IMR-90 (cell line): ENCODE measurements around the gene KIFAP3. TPM values are rescaled to one million over a fixed set of nuclear protein-coding genes. Genes with fewer than 3 reads are reported as not detected.

Source experiments
- ATAC-seq: fragments of 200-7000 bp; cut with Tn5 transposase; 2 replicates; pipeline ENCODE4 v1.9.1; 2020; ENCODE audit warnings: low read depth, mild to moderate bottlenecking, moderate library complexity
- Bru-seq: library from RNA; stranded (reverse); fragments of 400-500 nt; gene quantifications from one replicate; lab custom pipeline; 2021; lab: Mats Ljungman, UMichigan
- BruChase-seq, 2 experiments: library from RNA; stranded (reverse); fragments of 400-500 nt; gene quantifications; one replicate each; lab custom pipeline; 2021; lab: Mats Ljungman, UMichigan
- BruUV-seq: library from RNA; stranded (reverse); fragments of 400-500 nt; replicated peaks from 2 replicates; lab custom pipeline; 2021; lab: Mats Ljungman, UMichigan
- CTCF ChIA-PET: fragments of 300-600 bp; formaldehyde crosslinking; extraction: SDS; loops from one replicate; lab custom pipeline; 2021; ENCODE audit warnings: antibody characterized with exemption; lab: Yijun Ruan, JAX
- POLR2A ChIA-PET: fragments of 300-600 bp; sonication (Branson Sonifier 250); formaldehyde crosslinking; loops from one replicate; lab custom pipeline; 2022; ENCODE audit warnings: antibody characterized with exemption; ENCODE audit not compliant: unreplicated experiment; lab: Charles Lee
- DNase-seq: peaks from one replicate; pipeline ENCODE4 v3.0.0; 2013
- H2AFZ ChIP-seq: replicated peaks from 2 replicates; pipeline ENCODE3; 2013; ENCODE audit warnings: low read length, mild to moderate bottlenecking; ENCODE audit not compliant: poor library complexity
- H2AK5ac ChIP-seq: 2 replicates; pipeline ENCODE4 v1.6.1; 2013; ENCODE audit warnings: low read depth, low read length, inconsistent platforms
- H2AK9ac ChIP-seq: replicated peaks from 2 replicates; pipeline ENCODE3; 2013; ENCODE audit warnings: mild to moderate bottlenecking, low read depth, low read length, moderate library complexity; ENCODE audit not compliant: poor library complexity
- H2BK120ac ChIP-seq: 2 replicates; pipeline ENCODE4 v1.6.1; 2013; ENCODE audit warnings: low read depth, low read length, inconsistent platforms
- H2BK15ac ChIP-seq: 3 replicates; pipeline ENCODE4 v1.6.1; 2013; ENCODE audit warnings: low read depth, low read length, inconsistent platforms
- H2BK20ac ChIP-seq: 2 replicates; pipeline ENCODE4 v1.6.1; 2013; ENCODE audit warnings: low read depth, mild to moderate bottlenecking, inconsistent platforms, low read length, moderate library complexity
- H2BK5ac ChIP-seq: 2 replicates; pipeline ENCODE4 v1.6.1; 2013; ENCODE audit warnings: mild to moderate bottlenecking, low read depth, low read length, inconsistent platforms; ENCODE audit not compliant: poor library complexity, severe bottlenecking
- H3K14ac ChIP-seq: replicated peaks from 2 replicates; pipeline ENCODE4 v1.6.1; 2013; ENCODE audit warnings: low read depth, low read length, inconsistent platforms
- H3K18ac ChIP-seq: 2 replicates; pipeline ENCODE4 v1.6.1; 2013; ENCODE audit warnings: low read depth, low read length, control low read depth
- H3K23ac ChIP-seq: 2 replicates; pipeline ENCODE4 v1.6.1; 2013; ENCODE audit warnings: low read depth, low read length, inconsistent platforms
- H3K27ac ChIP-seq: 2 replicates; pipeline ENCODE4 v1.5.1; 2013; ENCODE audit warnings: mild to moderate bottlenecking, control low read depth, low read length; ENCODE audit not compliant: insufficient read depth
- H3K27me3 ChIP-seq: 2 replicates; pipeline ENCODE4 v1.6.1; 2013; ENCODE audit warnings: low read length; ENCODE audit not compliant: control insufficient read depth, insufficient read depth
- H3K36me3 ChIP-seq: 2 replicates; pipeline ENCODE4 v1.6.1; 2013; ENCODE audit warnings: low read length, mixed read lengths; ENCODE audit not compliant: control insufficient read depth, insufficient read depth
- H3K4ac ChIP-seq: 2 replicates; pipeline ENCODE4 v1.6.1; 2013; ENCODE audit warnings: low read depth, low read length, inconsistent platforms
- H3K4me1 ChIP-seq: 2 replicates; pipeline ENCODE4 v1.6.1; 2013; ENCODE audit warnings: low read length, mixed read lengths; ENCODE audit not compliant: control insufficient read depth, insufficient read depth
- H3K4me2 ChIP-seq: 2 replicates; pipeline ENCODE4 v1.6.1; 2013; ENCODE audit warnings: low read depth, mild to moderate bottlenecking, control low read depth, low read length, moderate library complexity
- H3K4me3 ChIP-seq: 2 replicates; pipeline ENCODE4 v1.5.1; 2013; ENCODE audit warnings: low read depth, mild to moderate bottlenecking, control low read depth, low read length, moderate library complexity; ENCODE audit not compliant: insufficient read depth
- H3K56ac ChIP-seq: 2 replicates; pipeline ENCODE4 v1.6.1; 2013; ENCODE audit warnings: low read length, inconsistent platforms; ENCODE audit not compliant: insufficient read depth; ENCODE audit errors: extremely low read depth
- H3K79me1 ChIP-seq, 2 experiments: 2 replicates each; pipeline ENCODE4 v1.6.1; 2013; ENCODE audit warnings: low read length in 2 of 2, inconsistent platforms in 1 of 2, low read depth in 1 of 2
- H3K9ac ChIP-seq: 2 replicates; pipeline ENCODE4 v1.6.1; 2013; ENCODE audit warnings: low read depth, low read length, control low read depth
- H3K9me1 ChIP-seq: 2 replicates; pipeline ENCODE4 v1.6.1; 2013; ENCODE audit warnings: low read length, inconsistent platforms; ENCODE audit not compliant: insufficient read depth
- H3K9me3 ChIP-seq: 2 replicates; pipeline ENCODE4 v1.6.1; 2013; ENCODE audit warnings: low read length; ENCODE audit not compliant: control insufficient read depth, insufficient read depth
- H4K20me1 ChIP-seq: 2 replicates; pipeline ENCODE4 v1.6.1; 2013; ENCODE audit warnings: low read length, inconsistent platforms; ENCODE audit not compliant: insufficient read depth
- H4K5ac ChIP-seq: 2 replicates; pipeline ENCODE4 v1.6.1; 2013; ENCODE audit warnings: mild to moderate bottlenecking, low read depth, low read length, control low read depth
- H4K8ac ChIP-seq, 2 experiments: 2 replicates each; pipeline ENCODE4 v1.6.1; 2013; ENCODE audit warnings: low read depth in 2 of 2, low read length in 2 of 2, control low read depth in 1 of 2, inconsistent platforms in 1 of 2
- H4K91ac ChIP-seq: 2 replicates; pipeline ENCODE4 v1.6.1; 2013; ENCODE audit warnings: low read depth, low read length, inconsistent platforms; ENCODE audit not compliant: insufficient read depth
- BHLHE40 ChIP-seq: fragments of 150-350 bp; IDR thresholded peaks from 2 replicates; pipeline ENCODE4 v1.6.1; 2016; ENCODE audit warnings: mild to moderate bottlenecking, low read depth, low read length
- ELK1 ChIP-seq: fragments of 150-350 bp; IDR thresholded peaks from 2 replicates; pipeline ENCODE4 v1.6.1; 2016; ENCODE audit warnings: low read depth, mild to moderate bottlenecking, low read length, moderate library complexity, borderline replicate concordance
- FOS ChIP-seq: fragments of 150-350 bp; IDR thresholded peaks from 2 replicates; pipeline ENCODE4 v1.6.1; 2016; ENCODE audit warnings: low read depth, low read length
- MAFK ChIP-seq: IDR thresholded peaks from 2 replicates; pipeline ENCODE4 v1.6.1; 2012; ENCODE audit warnings: low read depth, low read length, improper control_type of control experiment
- MAZ ChIP-seq: IDR thresholded peaks from 2 replicates; pipeline ENCODE4 v1.6.1; 2012; ENCODE audit warnings: low read depth, mild to moderate bottlenecking, low read length, improper control_type of control experiment, moderate library complexity, borderline replicate concordance
- MXI1 ChIP-seq: IDR thresholded peaks from 2 replicates; pipeline ENCODE4 v1.6.1; 2012; ENCODE audit warnings: low read depth, mild to moderate bottlenecking, low read length, moderate library complexity, borderline replicate concordance
- NFE2L2 ChIP-seq: fragments of 150-350 bp; IDR thresholded peaks from 2 replicates; pipeline ENCODE4 v1.6.1; 2016; ENCODE audit warnings: low read depth, mild to moderate bottlenecking, low read length
- POLR2A ChIP-seq: IDR thresholded peaks from 2 replicates; pipeline ENCODE4 v1.6.1; 2012; ENCODE audit warnings: mild to moderate bottlenecking, low read depth, low read length
- RCOR1 ChIP-seq: IDR thresholded peaks from 2 replicates; pipeline ENCODE4 v1.6.1; 2012; ENCODE audit warnings: mild to moderate bottlenecking, low read length, improper control_type of control experiment; ENCODE audit not compliant: insufficient replicate concordance
- RFX5 ChIP-seq: IDR thresholded peaks from 2 replicates; pipeline ENCODE4 v1.8.0; 2012; ENCODE audit warnings: low read depth, mild to moderate bottlenecking, low read length, moderate library complexity
- SMC3 ChIP-seq: fragments of 150-350 bp; IDR thresholded peaks from 2 replicates; pipeline ENCODE4 v1.6.1; 2016; ENCODE audit warnings: low read depth, mild to moderate bottlenecking, antibody characterized with exemption, low read length, moderate library complexity
- USF2 ChIP-seq: fragments of 150-350 bp; IDR thresholded peaks from 2 replicates; pipeline ENCODE4 v1.6.1; 2017; ENCODE audit warnings: mild to moderate bottlenecking, antibody characterized with exemption, low read length, low read depth
- WGBS, 2 experiments: methylation state at CpG; one replicate each; pipeline versions ENCODE4 v1.1.5 to v1.1.7; 2013; ENCODE audit warnings: missing lambda C conversion rate in 2 of 2; ENCODE audit not compliant: insufficient read length in 1 of 2; ENCODE audit errors: extremely low coverage in 2 of 2; 5-methylcytosine and 5-hydroxymethylcytosine counted together
- dilution Hi-C: fragments of 300-500 bp; cut with HindIII; formaldehyde crosslinking; loops from one replicate; pipeline ENCODE4 v1.14.3; 2018; ENCODE audit warnings: low sequenced_read_pairs; ENCODE audit not compliant: unreplicated experiment
- in situ Hi-C: fragments of 300-500 bp; cut with MboI; formaldehyde crosslinking; loops from 3 replicates; pipeline ENCODE4 v1.14.3; 2019; ENCODE audit warnings: low sequenced_read_pairs, inconsistent platforms, mixed read lengths
- intact Hi-C: fragments of 100-400 bp; cut with micrococcal nuclease; formaldehyde crosslinking; loops from 2 replicates; pipeline ENCODE4 v1.10.0; 2022
- long read RNA-seq: library from polyadenylated mRNA; unstranded; transcript quantifications from one replicate; pipeline ENCODE4 v2.0.0, GENCODE V29; 2021; ENCODE audit not compliant: unreplicated experiment
- polyA plus RNA-seq, 3 experiments: library from polyadenylated mRNA; depleted of rRNA; stranded (reverse); fragments of >200 nt; gene quantifications; 2 replicates each; pipeline ENCODE4 v1.2.3, GENCODE V29; 2012; ENCODE audit warnings: low replicate concordance in 1 of 3
- total RNA-seq: library from RNA; depleted of rRNA; stranded (reverse); fragments of >200 nt; gene quantifications from 2 replicates; pipeline ENCODE4 v1.2.3, GENCODE V29; 2012; rRNA removed

The KIFAP3 gene
- total RNA-seq (10.9 and 22.2 TPM in 2 replicates), polyA plus RNA-seq (2012; rRNA removed) (7.8 and 10.5 TPM in 2 replicates), Bru-seq, nascent RNA (percentile 55 among the genes with signal in this experiment), BruChase-seq, experiment 1, labeled RNA remaining after a 6-hour chase (percentile 41 among the genes with signal in this experiment), BruChase-seq, experiment 2, labeled RNA remaining after a 2-hour chase (percentile 48 among the genes with signal in this experiment)
- 1.8 TPM in 2 replicates for polyA plus RNA-seq (2012; cell fraction: cytosol; rRNA removed)
- 1.1 and 7.5 TPM in 2 replicates for polyA plus RNA-seq (2012; cell fraction: nucleus; rRNA removed; ENCODE audit: low replicate concordance)
- long read RNA-seq, transcript KIFAP3-201 (20 exons, 2,957 nt): major isoform, 28 of 40 reads
- long read RNA-seq, partial matches to known transcripts: 5 of 40 reads
- long read RNA-seq, other reads (novel, unspliced or antisense): 6 of 40 reads

- H3K14ac ChIP-seq: peak within 1 kb of the TSS; percentile 76
- H3K27me3 ChIP-seq: no peaks in the 10 kb centered on the region
- peak within 1 kb of the TSS; percentile 67 for H3K4ac ChIP-seq
- H3K56ac ChIP-seq: no peak within 1 kb of the TSS; the same call in 1 of the 2 replicates
- peak within 1 kb of the TSS; percentile 39 for H3K27ac ChIP-seq
- peak within 1 kb of the TSS; percentile 74 for H3K23ac ChIP-seq
- 2% methylated on average over 12 of the region's 39 CpGs; no CpG with 5 or more reads in 1 of the 2 experiments for WGBS, 2 experiments
- peak within 1 kb of the TSS; percentile 1 to 87; a peak in 3 of 4 replicates for H4K8ac ChIP-seq
- no peaks in the 10 kb centered on the region for H3K4me1 ChIP-seq
- in situ Hi-C loops (no loop called here), intact Hi-C loops (loop anchor here (1.0 to 5.0 kb wide), 3 partner anchors 145 to 588 kb away; partner anchors contain the start of gene GORAB), dilution Hi-C loops (no loop called here)
- no peaks in the 10 kb centered on the region for H3K36me3 ChIP-seq
- peak within 1 kb of the TSS; percentile 77 for H2AK9ac ChIP-seq
- peaks cover 2% of the 10 kb centered on the region; the same call in 1 of the 2 replicates for H3K9me3 ChIP-seq
- DNase-seq (peak; percentile 96), ATAC-seq (peak; percentile 100)
- peak within 1 kb of the TSS; percentile 46; the same call in 1 of the 2 replicates for H2BK120ac ChIP-seq
- CTCF ChIA-PET: interaction anchor here (0.5 to 0.8 kb wide), 4 partner anchors 56 to 1432 kb away, joined by 3 to 7 read pairs (median 4); no protein-coding TSS in a partner anchor
- H4K91ac ChIP-seq: peak within 1 kb of the TSS; percentile 70
- peak within 1 kb of the TSS; percentile 33 for H3K18ac ChIP-seq
- H4K5ac ChIP-seq: peak within 1 kb of the TSS; percentile 44
- no peaks in the 10 kb centered on the region for H4K20me1 ChIP-seq
- no peak within 1 kb of the TSS for H2BK20ac ChIP-seq
- H2AK5ac ChIP-seq: peak within 1 kb of the TSS; percentile 54; the same call in 1 of the 2 replicates
- peaks cover 0 to 14% of the 10 kb centered on the region in 2 experiments; a peak in 2 of 4 replicates for H3K79me1 ChIP-seq
- peak within 1 kb of the TSS; percentile 97 for H2AFZ ChIP-seq
- peak within 1 kb of the TSS; percentile 83 for H3K4me2 ChIP-seq
- POLR2A ChIA-PET: interaction anchor here (0.6 kb wide), 2 partner anchors 93 to 141 kb away, joined by 3 to 4 read pairs; no protein-coding TSS in a partner anchor
- H2BK15ac ChIP-seq: no peak within 1 kb of the TSS
- no TSS peak for BruUV-seq
- peak within 1 kb of the TSS; percentile 6 for H2BK5ac ChIP-seq
- no peaks in the 10 kb centered on the region for H3K9me1 ChIP-seq
- peak within 1 kb of the TSS; percentile 74 for H3K9ac ChIP-seq
- peak within 1 kb of the TSS; percentile 76 for H3K4me3 ChIP-seq
- no peak for TF ChIP-seq FOS
- peak; percentile 30 for TF ChIP-seq SMC3
- no peak for TF ChIP-seq MAFK
- peak; percentile 47; the same call in 1 of the 2 replicates for TF ChIP-seq MXI1
- TF ChIP-seq NFE2L2: no peak
- 0 out of 2 replicates have a peak, but pooled peaks have one; percentile 46 for TF ChIP-seq MAZ
- TF ChIP-seq USF2: no peak
- no peak for TF ChIP-seq BHLHE40
- TF ChIP-seq ELK1: no peak
- TF ChIP-seq RCOR1: no peak
- peak; percentile 39; the same call in 1 of the 2 replicates for TF ChIP-seq POLR2A
- TF ChIP-seq RFX5: no peak; the same call in 1 of the 2 replicates
Measured at GRCh38 chr1:170074250-170075157, at the start of gene KIFAP3. KIFAP3 (minus strand) TSS chr1:170074695; CDS start chr1:170074467, 228 bp downstream.
